HCT116 (cell line): ENCODE data around the gene HOXD8. TPM values are rescaled to one million over a fixed set of nuclear protein-coding genes. Genes with fewer than 3 reads are reported as not detected.

Experiments
- ATAC-seq: fragments of 200-7000 bp; cut with Tn5 transposase; 2 replicates; pipeline ENCODE4 v1.9.1; 2020; ENCODE audit warnings: mild to moderate bottlenecking, moderate library complexity
- BruUV-seq: library from RNA; stranded (reverse); fragments of 400-500 nt; replicated peaks from 2 replicates; lab custom pipeline; 2021; lab: Mats Ljungman, UMichigan
- CTCF ChIA-PET: fragments of 300-600 bp; sonication (Branson Sonifier 250); formaldehyde crosslinking; loops from one replicate; lab custom pipeline; 2021; ENCODE audit warnings: antibody characterized with exemption; lab: Charles Lee
- POLR2A ChIA-PET: fragments of 300-600, 350-600 bp; sonication (Branson Sonifier 250); formaldehyde crosslinking; loops from one replicate; lab custom pipeline; 2021; ENCODE audit warnings: antibody characterized with exemption; lab: Charles Lee
- RAD21 ChIA-PET, 2 experiments: fragments of 300-600 bp; sonication (Branson Sonifier 250); formaldehyde crosslinking; loops; one replicate each; lab custom pipeline; 2023; ENCODE audit warnings: low total read pairs in 2 of 2; ENCODE audit not compliant: uncharacterized antibody in 2 of 2, unreplicated experiment in 2 of 2, low non-redundant PET in 1 of 2; lab: Charles Lee
- DNase-seq: peaks from one replicate; pipeline ENCODE4 v3.0.0-alpha.2; 2010; ENCODE audit warnings: low read depth, low spot score
- H2AFZ ChIP-seq: fragments of 200-600 bp; shearing (Covaris generic), sonication (generic); 2 replicates; pipeline ENCODE4 v1.6.1; 2017; ENCODE audit warnings: low read depth, mixed run types, mixed read lengths, antibody characterized with exemption, low read length; ENCODE audit not compliant: poor library complexity, severe bottlenecking
- H3K27ac ChIP-seq: 2 replicates; pipeline ENCODE4 v1.5.1; 2012; ENCODE audit warnings: low read depth, low read length
- H3K27me3 ChIP-seq: fragments of 200-600 bp; sonication (generic); 2 replicates; pipeline ENCODE4 v1.6.1; 2016; ENCODE audit warnings: mixed run types, low read length, mixed read lengths; ENCODE audit not compliant: insufficient read depth
- H3K36me3 ChIP-seq, 2 experiments: fragments of 200-500 bp in 1 of 2; fragments of 200-600 bp in 1 of 2; sonication (Bioruptor generic) in 1 of 2; sonication (generic) in 1 of 2; 2 replicates each; pipeline versions ENCODE4 v1.5.1 to v1.6.1; 2014 to 2016; ENCODE audit warnings: low read length in 2 of 2, inconsistent platforms in 1 of 2, mixed read lengths in 1 of 2, mixed run types in 1 of 2; ENCODE audit not compliant: insufficient read depth in 2 of 2, control insufficient read depth in 1 of 2
- H3K4me1 ChIP-seq, 2 experiments: fragments of 200-600 bp in 1 of 2; sonication (generic) in 1 of 2; 2 replicates each; pipeline versions ENCODE4 v1.5.1 to v1.6.1; 2012 to 2017; ENCODE audit warnings: low read length in 2 of 2, inconsistent platforms in 1 of 2, mild to moderate bottlenecking in 1 of 2, mixed read lengths in 1 of 2, mixed run types in 1 of 2, moderate library complexity in 1 of 2; ENCODE audit not compliant: insufficient read depth in 2 of 2, control insufficient read depth in 1 of 2
- H3K4me2 ChIP-seq: fragments of 200-600 bp; sonication (generic); 2 replicates; pipeline ENCODE4 v1.6.1; 2017; ENCODE audit warnings: mixed run types, low read length, mixed read lengths
- H3K4me3 ChIP-seq, 2 experiments: fragments of 200-600 bp in 1 of 2; sonication (generic) in 1 of 2; replicated peaks in 1 of 2; 2 replicates each; pipeline ENCODE4 v1.5.1; 2011 to 2016; ENCODE audit warnings: low read length in 2 of 2, control low read depth in 1 of 2, low read depth in 1 of 2, mild to moderate bottlenecking in 1 of 2, mixed read lengths in 1 of 2, mixed run types in 1 of 2
- H3K79me2 ChIP-seq: fragments of 200-600 bp; sonication (generic); 2 replicates; pipeline ENCODE4 v1.6.1; 2017; ENCODE audit warnings: mild to moderate bottlenecking, mixed run types, low read length, moderate library complexity, mixed read lengths; ENCODE audit not compliant: insufficient read depth
- H3K9ac ChIP-seq: fragments of 200-600 bp; sonication (generic); 2 replicates; pipeline ENCODE4 v1.6.1; 2016; ENCODE audit warnings: low read length, mixed read lengths
- H3K9me2 ChIP-seq: fragments of 200-600 bp; sonication (generic), shearing (Covaris generic); 2 replicates; pipeline ENCODE4 v1.6.1; 2017; ENCODE audit warnings: mixed run types, mild to moderate bottlenecking, moderate library complexity; ENCODE audit not compliant: insufficient read depth
- H3K9me3 ChIP-seq, 2 experiments: fragments of 200-500 bp in 1 of 2; fragments of 200-600 bp in 1 of 2; sonication (Bioruptor generic) in 1 of 2; sonication (generic) in 1 of 2; 2 replicates each; pipeline ENCODE4 v1.6.1; 2014 to 2017; ENCODE audit warnings: low read length in 2 of 2, mixed read lengths in 2 of 2, inconsistent platforms in 1 of 2, low read depth in 1 of 2, mild to moderate bottlenecking in 1 of 2, mixed run types in 1 of 2, moderate library complexity in 1 of 2; ENCODE audit not compliant: control insufficient read depth in 1 of 2, insufficient read depth in 1 of 2
- H4K20me1 ChIP-seq: fragments of 200-600 bp; sonication (generic), shearing (Covaris generic); 2 replicates; pipeline ENCODE4 v1.6.1; 2017; ENCODE audit warnings: mixed run types, mild to moderate bottlenecking, moderate library complexity; ENCODE audit not compliant: insufficient read depth
- EZH2 ChIP-seq: fragments of 200-600 bp; sonication (generic); IDR thresholded peaks from 2 replicates; pipeline ENCODE4 v1.6.1; 2017; ENCODE audit warnings: antibody characterized with exemption, mixed run types
- POLR2AphosphoS5 ChIP-seq: IDR thresholded peaks from 2 replicates; pipeline ENCODE4 v1.6.1; 2011; ENCODE audit warnings: mild to moderate bottlenecking, low read depth, low read length, moderate library complexity
- SRF ChIP-seq: IDR thresholded peaks from 2 replicates; pipeline ENCODE4 v1.6.1; 2012; ENCODE audit warnings: low read depth
- ZNF274 ChIP-seq: fragments of 200-500 bp; sonication (Bioruptor generic); IDR thresholded peaks from 2 replicates; pipeline ENCODE4 v1.6.1; 2014; ENCODE audit warnings: mild to moderate bottlenecking, low read depth, low read length, inconsistent platforms
- intact Hi-C: fragments of 100-400 bp; cut with micrococcal nuclease; formaldehyde crosslinking; loops from 2 replicates; pipeline ENCODE4 v1.10.0; 2022
- total RNA-seq: library from RNA; stranded (reverse); gene quantifications from one replicate; pipeline ENCODE4 v1.2.1, GENCODE V29; 2021; ENCODE audit not compliant: unreplicated experiment
- TF ChIP-seq, protein P1 (sequence below): IDR thresholded peaks from 2 replicates; pipeline ENCODE4 v1.6.1; 2012; ENCODE audit warnings: low read depth

The HOXD8 gene
- total RNA-seq, 1 experiment from 2014 or later = 6.0 TPM

DNA sequence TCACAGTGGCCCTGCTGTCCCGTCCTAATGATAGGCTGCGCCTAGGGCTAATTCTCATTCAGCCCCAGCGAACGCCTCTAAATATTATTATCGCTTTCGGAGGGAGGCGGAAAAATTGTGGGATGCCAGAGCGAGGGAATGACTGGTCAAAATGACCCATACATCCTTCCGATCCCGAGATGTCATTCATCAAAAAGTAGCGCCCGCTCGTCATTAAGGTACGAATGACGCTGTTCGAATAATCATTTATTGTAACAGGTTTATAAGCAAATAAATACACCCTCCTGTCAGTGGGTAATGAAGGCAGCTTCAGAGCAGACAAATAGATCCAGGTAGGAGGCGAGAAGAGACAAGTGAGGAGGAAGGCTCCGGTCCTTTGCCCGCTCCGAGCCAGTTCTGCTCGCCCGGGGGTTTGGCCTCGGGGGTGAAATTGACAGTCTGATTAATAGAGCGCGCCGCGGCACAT lies 45.7 kb upstream of the HOXD8 start, which contains the start of gene EVX2:
Gene EVX2 (minus strand): TSS at position 167 of the 466 bp plus-strand sequence. CDS start 186 bp downstream, outside the sequence.
- H4K20me1 ChIP-seq = no peaks in the 10 kb centered on the region
- TF ChIP-seq POLR2AphosphoS5 (no peak), SRF (no peak), EZH2 (no peak), ZNF274 (no peak)
- TF ChIP-seq, protein P1, sequence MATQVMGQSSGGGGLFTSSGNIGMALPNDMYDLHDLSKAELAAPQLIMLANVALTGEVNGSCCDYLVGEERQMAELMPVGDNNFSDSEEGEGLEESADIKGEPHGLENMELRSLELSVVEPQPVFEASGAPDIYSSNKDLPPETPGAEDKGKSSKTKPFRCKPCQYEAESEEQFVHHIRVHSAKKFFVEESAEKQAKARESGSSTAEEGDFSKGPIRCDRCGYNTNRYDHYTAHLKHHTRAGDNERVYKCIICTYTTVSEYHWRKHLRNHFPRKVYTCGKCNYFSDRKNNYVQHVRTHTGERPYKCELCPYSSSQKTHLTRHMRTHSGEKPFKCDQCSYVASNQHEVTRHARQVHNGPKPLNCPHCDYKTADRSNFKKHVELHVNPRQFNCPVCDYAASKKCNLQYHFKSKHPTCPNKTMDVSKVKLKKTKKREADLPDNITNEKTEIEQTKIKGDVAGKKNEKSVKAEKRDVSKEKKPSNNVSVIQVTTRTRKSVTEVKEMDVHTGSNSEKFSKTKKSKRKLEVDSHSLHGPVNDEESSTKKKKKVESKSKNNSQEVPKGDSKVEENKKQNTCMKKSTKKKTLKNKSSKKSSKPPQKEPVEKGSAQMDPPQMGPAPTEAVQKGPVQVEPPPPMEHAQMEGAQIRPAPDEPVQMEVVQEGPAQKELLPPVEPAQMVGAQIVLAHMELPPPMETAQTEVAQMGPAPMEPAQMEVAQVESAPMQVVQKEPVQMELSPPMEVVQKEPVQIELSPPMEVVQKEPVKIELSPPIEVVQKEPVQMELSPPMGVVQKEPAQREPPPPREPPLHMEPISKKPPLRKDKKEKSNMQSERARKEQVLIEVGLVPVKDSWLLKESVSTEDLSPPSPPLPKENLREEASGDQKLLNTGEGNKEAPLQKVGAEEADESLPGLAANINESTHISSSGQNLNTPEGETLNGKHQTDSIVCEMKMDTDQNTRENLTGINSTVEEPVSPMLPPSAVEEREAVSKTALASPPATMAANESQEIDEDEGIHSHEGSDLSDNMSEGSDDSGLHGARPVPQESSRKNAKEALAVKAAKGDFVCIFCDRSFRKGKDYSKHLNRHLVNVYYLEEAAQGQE = no peak
- TF ChIP-seq, all 23 proteins: peak for 0
- H3K36me3 ChIP-seq = no peaks in the 10 kb centered on the region
- H3K9ac ChIP-seq = no peak within 1 kb of the TSS
- H3K27me3 ChIP-seq = no peaks in the 10 kb centered on the region
- no peak for DNase-seq
- no peak within 1 kb of the TSS for H3K27ac ChIP-seq
- intact Hi-C loops = loop anchor here (5.0 kb wide), 1 partner anchor 1387 kb away; no protein-coding TSS in a partner anchor
- no peaks in the 10 kb centered on the region; a peak in 1 of 4 replicates for H3K9me3 ChIP-seq
- no peak within 1 kb of the TSS for H3K4me2 ChIP-seq
- no peaks in the 10 kb centered on the region for H3K9me2 ChIP-seq
- ATAC-seq = no peak
- H3K79me2 ChIP-seq = no peaks in the 10 kb centered on the region
- no peaks in the 10 kb centered on the region for H3K4me1 ChIP-seq
- BruUV-seq = no TSS peak
- no peak within 1 kb of the TSS for H2AFZ ChIP-seq
- RAD21 ChIA-PET = no interaction called here
- POLR2A ChIA-PET = no interaction called here
- CTCF ChIA-PET = no interaction called here
- no peak within 1 kb of the TSS for H3K4me3 ChIP-seq
